ENCODE data around the gene TMEFF2.

GRCh38 chr2:192203876-192204275 lies 9.1 kb upstream of the TMEFF2 start:
- no peak for TF ChIP-seq CTCF (IDR thresholded peaks at IDR 0.05)
- no peak for TF ChIP-seq EP300 (IDR thresholded peaks at IDR 0.05; ENCODE audit: low read depth)
- no peak for TF ChIP-seq POLR2AphosphoS5 (IDR thresholded peaks at IDR 0.05)
